VCaP (cell line): ENCODE measurements around the gene PNMA6E.
"Not testable (repeated sequence)": the region's sequence is repeated elsewhere in the genome, so short reads cannot be mapped to it uniquely, and the experiment has no call there.

Source experiments
- H3K27ac ChIP-seq: fragments of 450-650 bp; 2 replicates; pipeline ENCODE4 v1.5.1; 2017
- CTCF ChIP-seq: fragments of 450-650 bp; conservative IDR thresholded peaks from 2 replicates; pipeline ENCODE4 v1.5.1; 2017; ENCODE audit warnings: mild to moderate bottlenecking, moderate library complexity

PNMA6E gene

GRCh38 chrX:153406903-153407302, 5.8 kb upstream of the PNMA6E start:
- no peak for TF ChIP-seq CTCF
- no peak overlapping the region for H3K27ac ChIP-seq

- TF ChIP-seq CTCF: no peak
- H3K27ac ChIP-seq: no peak overlapping the region
Measured at GRCh38 chrX:153406011-153406410, 4.9 kb upstream of the PNMA6E start.

GRCh38 chrX:153405426-153405825, 4.3 kb upstream of the PNMA6E start:
- TF ChIP-seq CTCF: no peak
- H3K27ac ChIP-seq: no peak overlapping the region

- not testable (repeated sequence) for H3K27ac ChIP-seq
Measured at GRCh38 chrX:153404333-153404732, 3.2 kb upstream of the PNMA6E start.

- TF ChIP-seq CTCF: peak; percentile 62
Measured at GRCh38 chrX:153400146-153401132, 711 bp downstream of the PNMA6E start.

GRCh38 chrX:153398275-153398960, 2.7 kb downstream of the PNMA6E start:
- no peak for TF ChIP-seq CTCF
- no peak overlapping the region for H3K27ac ChIP-seq

More at GRCh38 chrX:153400146-153401132, 711 bp downstream of the PNMA6E start:
- H3K27ac ChIP-seq: no peak overlapping the region

GRCh38 chrX:153397256-153397960, 3.7 kb downstream of the PNMA6E start:
- TF ChIP-seq CTCF: no peak
- H3K27ac ChIP-seq: no peak overlapping the region
